SH-SY5Y (cell line): ENCODE results near the gene IPCEF1.

Experiments used
- GATA2 ChIP-seq: IDR thresholded peaks from 2 replicates; pipeline ENCODE4 v1.6.1; 2011; ENCODE audit warnings: mild to moderate bottlenecking, low read depth, low read length
- GATA3 ChIP-seq: IDR thresholded peaks from 2 replicates; pipeline ENCODE4 v1.6.1; 2011; ENCODE audit warnings: low read depth, mild to moderate bottlenecking, low read length, moderate library complexity

DNA sequence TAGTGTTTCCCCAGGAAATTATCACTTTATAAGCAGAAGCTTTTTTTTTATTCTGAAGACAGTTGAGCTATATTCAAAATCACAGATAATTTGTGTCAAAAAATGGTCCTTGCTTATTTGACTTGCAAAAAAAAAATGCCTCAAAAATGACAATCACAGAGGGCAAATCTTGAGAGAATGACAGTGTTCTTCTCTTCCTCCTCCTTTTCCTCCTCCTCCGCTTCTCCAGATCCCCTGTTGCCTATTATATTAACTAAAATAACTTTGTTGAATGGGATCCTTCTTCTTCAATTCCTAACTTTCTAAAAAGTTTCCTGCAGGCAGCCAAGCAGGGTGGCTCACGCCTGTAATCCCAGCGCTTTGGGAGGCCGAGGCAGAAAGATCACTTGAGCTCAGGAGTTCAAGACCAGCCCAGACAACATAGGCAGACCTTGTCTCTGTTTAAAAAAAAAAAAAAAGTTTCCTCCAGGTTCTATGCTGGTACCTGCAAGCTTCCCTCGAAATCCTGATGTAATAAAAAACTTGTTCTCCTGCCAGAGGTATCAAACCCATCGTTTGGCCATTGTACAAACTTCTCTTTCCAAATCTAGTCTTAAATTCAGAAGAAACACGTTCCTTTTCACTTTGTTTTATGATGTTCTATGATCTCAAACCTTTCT lies 128.6 kb downstream of the IPCEF1 start:
- no peak for TF ChIP-seq GATA3
- TF ChIP-seq GATA2, result no peak
